Measurements from ENCODE around the gene SCT.
"Not testable (repeated sequence)": the region's sequence is repeated elsewhere in the genome, so short reads cannot be mapped to it uniquely, and the experiment has no call there.

Gene SCT, protein sequence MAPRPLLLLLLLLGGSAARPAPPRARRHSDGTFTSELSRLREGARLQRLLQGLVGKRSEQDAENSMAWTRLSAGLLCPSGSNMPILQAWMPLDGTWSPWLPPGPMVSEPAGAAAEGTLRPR

DNA sequence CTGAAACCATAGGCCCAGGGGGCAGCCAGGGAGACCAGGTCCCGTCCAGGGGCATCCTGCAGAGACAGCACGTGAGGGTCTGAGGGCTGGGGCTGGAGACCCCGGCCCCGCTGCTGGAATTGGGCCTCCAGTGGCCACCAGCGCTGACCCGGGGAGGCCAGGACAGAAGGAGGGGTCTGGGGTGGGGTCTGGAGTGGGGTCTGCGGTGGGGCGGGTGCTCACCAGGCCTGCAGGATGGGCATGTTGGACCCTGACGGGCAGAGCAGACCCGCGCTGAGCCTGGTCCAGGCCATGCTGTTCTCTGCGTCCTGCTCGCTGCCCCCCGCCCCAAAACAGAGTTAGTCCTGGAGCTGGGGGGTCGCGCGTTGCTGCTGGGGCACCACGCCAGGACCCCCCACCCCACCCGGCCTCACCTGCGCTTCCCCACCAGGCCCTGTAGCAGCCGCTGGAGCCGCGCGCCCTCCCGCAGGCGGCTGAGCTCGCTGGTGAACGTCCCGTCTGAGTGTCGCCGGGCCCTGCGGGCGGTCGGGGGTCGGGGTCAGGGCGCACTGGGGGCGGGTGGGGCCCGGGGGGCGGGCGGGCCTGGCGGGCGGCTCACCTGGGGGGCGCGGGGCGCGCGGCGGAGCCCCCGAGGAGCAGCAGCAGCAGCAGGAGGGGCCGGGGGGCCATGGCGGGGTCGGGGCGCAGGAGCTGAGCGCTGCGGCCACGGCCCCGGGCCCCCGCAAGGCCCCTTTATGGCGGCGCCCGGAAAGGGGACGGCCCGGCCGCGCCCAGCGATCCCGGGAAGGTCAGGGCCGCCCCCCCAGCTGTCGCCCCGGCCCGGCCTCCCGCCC, at the start of gene SCT:
SCT (minus strand) TSS at position 707 of the 833 bp plus-strand sequence; CDS start at position 669, 38 bp downstream.
- DNase-seq = no peak

DNA sequence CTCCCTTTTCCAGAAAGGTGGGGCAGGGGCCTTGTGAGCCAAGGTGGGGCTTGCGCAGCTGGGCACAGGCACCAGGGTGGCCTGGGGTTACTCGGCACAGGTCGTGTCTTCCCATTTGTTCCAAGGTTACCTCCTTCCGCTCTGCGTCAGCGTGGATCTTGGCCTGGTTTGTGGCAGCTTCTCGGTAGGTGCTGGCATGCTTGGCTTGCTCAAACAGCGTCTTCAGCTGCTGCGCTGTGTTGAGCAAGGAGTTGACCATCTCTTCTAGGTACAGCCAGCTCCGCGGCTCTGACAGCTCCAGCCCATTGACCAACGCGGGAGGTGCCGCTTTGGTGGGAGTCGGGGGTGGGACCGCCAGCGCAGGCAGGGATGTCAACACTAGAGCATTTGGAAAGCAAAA, 47.4 kb upstream of the SCT start:
- DNase-seq = no peak

DNA sequence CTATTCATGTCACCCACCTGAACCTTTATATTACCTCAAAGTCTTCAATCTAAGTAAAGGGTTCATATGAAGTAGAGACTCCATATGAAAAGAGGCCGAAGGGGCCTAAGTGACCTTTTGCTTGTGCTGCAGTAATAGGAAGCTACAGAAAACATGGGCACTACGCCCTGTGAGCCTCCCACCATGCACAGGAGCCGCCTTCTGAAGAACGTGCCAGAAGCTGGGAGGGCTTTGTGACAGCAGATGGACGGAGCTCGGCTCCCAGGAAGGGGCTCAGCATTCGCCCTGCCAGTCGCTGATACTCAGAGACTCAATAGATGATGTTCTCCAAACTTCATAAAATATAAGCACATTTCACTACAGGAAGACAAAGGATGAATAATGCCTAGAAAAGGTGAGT, 46.9 kb upstream of the SCT start:
- DNase-seq = no peak

DNA sequence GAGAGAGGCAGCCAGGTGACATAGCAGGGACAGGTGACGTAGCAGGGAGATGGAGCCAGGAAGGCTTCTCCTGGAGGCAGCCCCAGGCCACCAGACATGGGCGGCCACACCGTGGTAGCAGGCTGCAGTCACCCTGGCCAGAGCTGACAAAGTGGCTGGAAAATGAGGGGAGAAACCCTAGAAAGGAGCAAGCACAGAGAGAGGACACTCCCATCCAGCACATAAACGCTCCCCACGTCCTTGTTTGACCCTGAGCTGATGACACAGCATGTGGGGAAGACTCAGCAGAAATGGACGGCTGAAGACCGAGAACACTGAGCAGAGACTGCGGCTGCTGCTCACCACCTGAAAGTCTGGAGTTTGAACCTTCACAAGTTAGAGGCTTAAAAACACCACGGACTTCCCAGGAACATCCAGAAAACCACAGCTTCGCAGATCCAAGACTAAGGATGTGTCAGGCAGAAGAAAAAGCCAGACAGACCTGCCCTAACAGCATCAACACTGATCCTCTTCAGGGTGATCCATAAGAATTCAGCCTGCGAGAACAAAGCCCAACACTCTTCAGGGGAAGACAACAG, 38.8 kb upstream of the SCT start:
- DNase-seq = no peak

DNA sequence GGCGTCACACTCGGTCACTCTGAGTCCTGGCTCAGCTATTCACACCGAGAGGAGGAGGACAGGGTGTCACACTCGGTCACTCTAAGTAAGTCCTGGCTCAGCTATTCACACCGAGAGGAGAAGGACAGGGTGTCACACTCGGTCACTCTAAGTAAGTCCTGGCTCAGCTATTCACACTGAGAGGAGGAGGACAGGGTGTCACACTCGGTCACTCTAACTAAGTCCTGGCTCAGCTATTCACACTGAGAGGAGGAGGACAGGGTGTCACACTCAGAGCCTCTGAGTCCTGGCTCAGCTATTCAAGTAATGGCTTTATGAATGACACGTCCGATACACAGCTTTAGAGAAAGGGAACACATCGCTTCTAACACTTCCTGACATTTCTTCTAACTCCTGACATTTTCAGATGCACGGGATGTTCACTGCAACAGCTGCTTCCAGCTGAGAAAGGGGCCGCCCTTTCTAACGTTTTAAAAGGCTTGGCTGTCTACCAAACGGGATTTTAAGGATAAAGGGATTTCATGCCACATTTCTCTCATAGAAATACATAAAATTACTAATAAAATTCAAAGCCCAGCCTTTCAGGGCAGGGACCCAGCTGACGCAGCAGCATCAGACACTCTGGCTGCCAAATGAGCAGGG, 38.2 kb upstream of the SCT start:
- no peak for DNase-seq

DNA sequence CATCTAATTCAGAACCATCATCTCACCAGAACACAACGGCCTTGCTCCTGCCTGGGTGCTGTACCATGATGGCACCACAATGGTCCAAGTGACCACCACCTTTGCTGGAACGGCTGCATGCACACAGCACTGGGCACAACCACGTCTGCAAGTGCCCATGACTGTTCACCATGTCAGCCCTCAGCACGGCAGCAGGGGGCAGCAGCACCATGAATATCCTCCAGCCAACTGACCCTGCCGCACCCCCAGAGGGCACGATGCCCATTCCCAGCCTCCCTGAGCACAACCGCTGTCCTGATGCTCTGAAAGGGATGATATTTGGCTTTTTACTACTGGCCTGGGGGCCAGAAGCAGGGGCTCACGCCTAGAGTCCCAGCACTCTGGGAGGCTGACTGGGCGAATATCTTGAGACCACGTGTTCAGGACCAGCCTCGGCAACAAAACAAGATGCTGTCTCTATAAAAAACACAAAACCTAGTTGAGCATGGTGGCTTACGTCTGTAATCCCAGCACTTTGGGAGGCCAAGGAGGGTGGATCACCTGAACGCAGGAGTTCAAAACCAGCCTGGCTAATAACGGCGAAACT, 35.8 kb upstream of the SCT start:
- DNase-seq = peak; percentile 44

DNA sequence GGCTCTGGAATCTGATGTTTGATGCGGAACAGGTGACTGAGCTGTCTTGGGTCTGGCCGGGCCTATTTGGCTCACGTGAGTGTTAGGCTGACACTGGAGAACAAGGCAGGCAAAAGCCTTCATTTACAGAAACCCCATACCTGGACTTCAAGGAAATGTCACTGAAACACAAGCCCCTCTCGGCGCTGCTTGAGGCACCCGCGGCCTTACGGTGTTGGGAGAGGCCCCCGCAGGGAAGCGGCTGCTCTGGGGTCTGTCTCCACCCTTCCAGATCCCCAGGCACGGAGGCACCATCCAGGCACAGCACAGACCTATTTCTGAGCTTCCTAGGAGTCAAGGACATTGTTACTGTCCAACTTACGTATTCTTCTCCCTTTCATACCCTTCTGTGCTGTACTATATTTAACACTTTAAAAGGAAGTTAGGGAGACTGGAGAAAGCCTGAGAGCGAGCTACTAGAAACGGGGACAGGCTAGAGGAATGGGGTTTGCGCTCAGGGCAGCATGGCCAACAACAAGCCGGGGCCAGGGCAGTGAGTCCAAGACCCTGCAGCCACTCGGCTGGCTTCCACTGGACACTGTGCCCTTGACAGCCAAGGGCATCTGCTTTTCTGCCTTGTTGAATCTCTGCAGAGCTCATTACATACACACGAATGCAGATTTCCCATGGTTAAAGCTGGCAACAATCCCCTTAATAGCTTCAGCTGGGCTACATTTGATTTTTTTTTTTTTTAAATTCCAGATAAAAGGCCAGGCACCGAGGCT, 33.9 kb upstream of the SCT start:
- DNase-seq = no peak

DNA sequence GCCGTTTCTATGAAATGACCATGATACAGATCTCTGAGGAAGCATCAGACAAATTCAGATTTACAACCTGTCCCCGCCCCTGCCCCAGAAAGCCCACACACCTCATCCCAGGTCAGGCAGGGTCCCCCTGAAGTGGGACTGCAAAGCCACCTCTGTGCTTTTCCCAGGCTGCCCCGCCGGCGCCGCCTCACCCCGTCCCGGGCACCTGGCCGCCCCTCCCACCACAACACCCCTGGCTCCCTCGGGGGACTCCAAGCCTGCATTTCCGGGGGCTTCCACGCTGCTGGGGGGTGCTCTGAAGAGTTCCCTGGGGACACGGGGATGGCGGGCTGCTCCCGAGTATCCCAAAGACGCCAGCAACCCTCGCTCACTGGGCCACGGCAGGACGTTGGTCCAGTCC, 33.3 kb upstream of the SCT start:
- DNase-seq = no peak

DNA sequence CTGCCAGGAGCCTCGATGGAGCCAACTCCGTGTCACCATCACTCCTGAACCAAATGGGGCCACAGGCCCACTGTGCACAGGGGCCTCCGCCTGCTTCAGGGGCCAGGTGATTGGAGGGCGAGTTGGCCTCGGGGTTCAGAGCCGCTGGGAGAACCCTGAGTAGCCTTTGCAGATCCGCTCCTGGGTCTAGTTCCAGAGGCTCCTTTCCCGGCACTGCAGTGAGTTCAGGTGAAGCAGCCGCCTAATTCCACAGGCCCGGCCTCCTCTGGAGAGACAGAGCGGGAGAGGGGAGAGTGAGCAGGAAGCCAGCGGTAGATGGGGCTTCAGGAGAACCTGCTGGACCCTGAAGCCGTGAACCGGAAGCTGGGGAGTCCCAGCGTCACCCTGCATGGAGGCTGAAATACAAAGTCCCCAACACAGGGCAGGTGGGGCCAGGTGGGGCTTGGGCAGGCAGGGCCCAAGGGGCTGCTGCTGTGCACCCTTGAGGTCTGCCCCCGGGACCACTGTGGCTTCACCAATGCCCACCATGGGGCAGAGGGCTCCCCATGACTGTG, 32.6 kb upstream of the SCT start:
- DNase-seq = no peak

DNA sequence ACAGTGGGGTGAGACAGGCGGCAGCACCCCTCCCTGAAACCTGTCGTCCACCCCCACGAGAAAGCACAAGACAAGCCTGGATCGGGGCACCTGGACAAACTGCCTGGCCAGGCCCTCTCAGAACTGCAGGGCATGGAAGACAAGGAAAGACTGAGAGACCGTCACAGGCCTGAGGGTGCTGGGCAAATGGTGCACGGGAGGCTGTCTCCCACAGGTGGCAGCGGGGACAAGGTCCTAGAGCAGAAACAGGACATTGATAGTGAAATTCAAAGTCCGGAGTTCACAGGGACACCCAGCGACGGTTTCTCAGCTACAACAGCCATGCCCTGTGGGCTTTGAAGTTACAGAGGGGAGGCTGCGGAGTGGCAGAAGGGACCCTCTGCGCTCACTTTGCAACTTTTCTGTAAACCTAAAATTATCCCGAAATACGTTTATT, 30.7 kb upstream of the SCT start:
- no peak for DNase-seq

DNA sequence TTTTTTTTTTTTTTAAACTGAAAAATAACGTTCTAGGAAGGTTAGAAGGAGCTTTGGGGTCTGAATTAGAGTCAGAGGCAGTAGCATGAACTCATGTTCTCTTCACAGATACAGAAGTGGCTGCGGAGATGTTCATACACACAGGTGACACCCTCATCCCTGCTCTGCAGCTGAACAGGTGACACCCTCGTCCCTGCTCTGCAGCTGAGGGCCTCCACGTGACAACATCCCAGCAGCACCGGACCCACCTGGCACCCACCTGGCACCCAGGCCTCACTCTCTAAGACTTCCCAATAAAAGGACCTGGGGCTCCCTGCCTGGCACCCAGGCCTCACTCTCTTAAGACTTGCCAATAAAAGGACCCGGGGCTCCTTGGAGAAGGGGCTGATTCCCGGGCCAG, 29.9 kb upstream of the SCT start:
- DNase-seq = no peak

DNA sequence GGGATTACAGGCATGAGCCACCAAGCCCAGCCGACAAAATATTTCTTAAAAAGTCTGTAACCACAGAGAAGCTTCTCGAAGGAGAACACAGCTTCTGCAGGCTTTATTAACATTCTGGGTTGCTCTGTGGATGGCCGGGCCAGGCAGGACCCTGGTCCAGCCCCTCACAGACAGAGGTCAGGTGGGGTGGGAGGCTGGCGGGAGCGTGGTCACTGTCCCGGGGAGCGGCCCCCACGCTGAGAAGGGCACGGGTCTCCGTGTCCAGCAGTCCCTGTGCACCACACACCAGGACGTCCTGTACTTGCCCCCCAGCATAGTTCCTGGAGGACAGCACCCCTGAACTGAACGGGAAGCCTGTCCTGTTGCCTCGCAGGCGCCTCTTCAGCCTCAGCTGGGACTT, 29.4 kb upstream of the SCT start:
- DNase-seq = no peak

DNA sequence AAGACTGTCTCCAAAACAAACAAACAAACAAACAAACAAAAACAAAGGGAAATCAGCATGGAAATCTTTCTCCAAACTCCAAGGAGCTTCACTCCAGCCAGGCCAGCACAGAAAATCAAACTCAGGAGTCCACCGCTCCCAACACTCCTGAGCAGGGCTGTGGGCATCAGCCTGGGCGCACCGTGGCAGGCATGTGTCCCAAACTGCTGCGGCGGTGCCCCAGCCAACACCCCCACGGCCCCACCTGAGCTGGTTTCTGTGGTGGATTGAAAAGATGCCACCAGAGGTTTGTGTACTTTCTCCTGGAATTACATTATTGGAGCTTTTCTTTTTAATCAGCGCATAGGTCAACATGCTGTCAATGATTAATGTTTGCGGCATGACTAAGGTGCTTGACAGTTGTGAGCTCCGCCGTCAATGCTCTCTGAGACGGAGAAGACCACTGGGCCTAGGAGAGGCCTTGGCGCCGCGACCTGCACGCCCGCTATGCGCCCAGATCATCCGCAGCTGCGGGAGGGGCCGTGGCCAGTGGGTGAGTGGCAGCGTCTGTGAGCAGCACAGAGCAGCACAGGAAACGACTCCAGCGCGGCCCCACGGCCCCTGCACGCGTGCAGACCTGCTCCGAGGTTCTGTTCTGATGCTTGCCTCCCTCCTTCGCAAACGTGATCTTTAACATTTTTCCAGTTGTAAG, 28.2 kb upstream of the SCT start:
- DNase-seq = no peak

DNA sequence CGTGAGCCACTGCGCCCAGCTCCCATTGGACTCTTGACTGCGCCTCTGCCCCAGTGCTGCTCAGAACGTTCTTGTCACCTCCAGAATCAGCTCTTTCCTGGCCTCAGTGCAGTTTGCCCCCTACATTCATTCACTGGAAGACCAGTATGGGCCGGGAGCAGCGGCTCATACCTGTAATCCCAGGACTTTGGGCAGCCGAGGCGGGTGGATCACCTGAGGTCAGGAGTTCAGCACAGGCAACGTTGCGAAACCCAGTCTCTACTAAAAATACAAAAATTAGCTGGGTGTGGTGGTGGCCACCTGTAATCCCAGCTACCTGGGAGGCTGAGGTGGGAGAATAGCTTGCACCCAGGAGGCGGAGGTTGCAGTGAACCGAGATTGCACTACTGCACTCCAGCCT, 27.5 kb upstream of the SCT start:
- not testable (repeated sequence) for DNase-seq

DNA sequence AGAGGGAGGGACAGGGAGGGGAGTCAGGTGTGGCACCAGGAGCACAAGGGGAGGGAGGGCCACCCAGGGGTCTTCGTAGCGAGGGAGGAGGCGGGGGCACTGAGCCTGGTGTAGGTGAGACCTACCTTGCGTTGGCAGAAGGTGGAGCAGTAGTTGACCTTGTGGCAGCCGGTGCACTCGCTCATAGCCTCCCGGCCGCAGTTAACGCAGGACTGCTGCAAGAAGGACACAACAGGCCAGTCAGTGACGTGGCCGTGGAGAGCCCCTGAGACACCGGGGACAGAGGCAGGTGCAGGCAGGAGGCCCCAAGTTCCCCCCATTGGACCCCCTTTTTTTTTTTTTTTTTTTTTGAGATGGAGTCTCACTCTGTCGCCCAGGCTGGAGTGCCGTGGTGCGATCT, 26.9 kb upstream of the SCT start:
- DNase-seq = no peak

DNA sequence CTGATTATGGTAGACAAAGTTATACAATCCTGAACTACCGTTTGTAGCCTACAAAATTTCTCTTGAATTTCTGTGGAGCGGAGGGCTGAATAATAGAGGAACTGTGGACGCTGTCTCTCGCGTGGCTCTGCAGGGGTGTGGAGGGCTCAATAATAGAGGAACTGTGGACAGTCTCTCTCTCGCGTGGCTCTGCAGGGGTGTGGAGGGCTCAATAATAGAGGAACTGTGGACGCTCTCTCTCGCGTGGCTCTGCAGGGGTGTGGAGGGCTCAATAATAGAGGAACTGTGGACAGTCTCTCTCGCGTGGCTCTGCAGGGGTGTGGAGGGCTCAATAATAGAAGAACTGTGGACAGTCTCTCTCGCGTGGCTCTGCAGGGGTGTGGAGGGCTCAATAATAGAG, 26.2 kb upstream of the SCT start:
- not testable (repeated sequence) for DNase-seq

DNA sequence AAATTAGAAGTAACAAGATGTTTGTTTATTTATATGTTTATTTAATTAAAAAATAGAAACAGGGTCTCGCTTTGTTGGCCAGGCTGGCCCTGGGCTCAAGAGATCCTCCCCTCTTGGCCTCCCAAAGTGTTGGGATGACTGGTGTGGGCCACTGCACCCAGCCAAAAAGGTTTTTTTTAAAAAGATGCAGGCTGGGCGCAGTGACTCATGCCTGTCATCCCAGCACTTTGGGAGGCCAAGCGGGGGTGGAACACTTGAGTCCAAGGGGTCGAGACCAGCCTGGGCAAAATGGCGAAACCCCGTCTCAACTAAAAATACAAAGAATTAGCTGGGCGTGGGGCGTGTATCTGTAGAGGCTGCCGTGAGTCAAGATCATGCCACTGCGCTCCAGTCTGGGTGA, 23.5 kb upstream of the SCT start:
- no peak for DNase-seq

DNA sequence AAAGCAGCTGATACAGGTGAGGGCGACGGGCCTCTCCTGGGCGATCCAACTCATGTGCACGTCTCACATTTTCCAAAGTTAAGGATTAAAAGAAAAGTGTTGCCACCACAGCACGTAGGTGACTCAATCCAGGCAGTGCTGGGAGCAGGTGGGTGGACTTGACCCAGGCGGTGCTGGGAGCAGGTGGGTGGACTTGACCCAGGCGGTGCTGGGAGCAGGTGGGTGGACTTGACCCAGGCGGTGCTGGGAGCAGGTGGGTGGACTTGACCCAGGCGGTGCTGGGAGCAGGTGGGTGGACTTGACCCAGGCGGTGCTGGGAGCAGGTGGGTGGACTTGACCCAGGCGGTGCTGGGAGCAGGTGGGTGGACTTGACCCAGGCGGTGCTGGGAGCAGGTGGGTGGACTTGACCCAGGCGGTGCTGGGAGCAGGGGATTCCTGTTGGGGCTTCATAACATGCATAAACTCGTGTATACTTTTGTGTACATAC, 20.7 kb upstream of the SCT start:
- not testable (repeated sequence) for DNase-seq

DNA sequence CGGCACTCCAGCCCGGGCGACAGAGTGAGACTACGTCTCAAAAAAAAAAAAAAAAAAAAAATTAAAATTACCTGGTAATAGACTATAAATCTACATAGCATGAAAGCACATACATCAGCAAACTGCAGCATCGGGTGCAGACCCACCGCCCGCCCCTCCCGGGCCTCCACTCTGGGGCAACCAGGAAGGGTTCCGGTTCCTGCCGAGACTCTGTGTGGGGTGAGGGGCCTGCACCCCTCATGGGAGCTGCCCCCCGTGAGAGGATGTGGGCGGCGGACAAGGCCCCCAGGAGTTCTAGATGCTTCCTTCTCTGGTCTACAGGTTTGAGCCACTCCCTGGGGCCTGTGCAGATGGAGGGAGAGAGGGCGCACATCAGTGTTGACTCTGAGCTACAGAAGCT, 19.2 kb upstream of the SCT start:
- no peak for DNase-seq

DNA sequence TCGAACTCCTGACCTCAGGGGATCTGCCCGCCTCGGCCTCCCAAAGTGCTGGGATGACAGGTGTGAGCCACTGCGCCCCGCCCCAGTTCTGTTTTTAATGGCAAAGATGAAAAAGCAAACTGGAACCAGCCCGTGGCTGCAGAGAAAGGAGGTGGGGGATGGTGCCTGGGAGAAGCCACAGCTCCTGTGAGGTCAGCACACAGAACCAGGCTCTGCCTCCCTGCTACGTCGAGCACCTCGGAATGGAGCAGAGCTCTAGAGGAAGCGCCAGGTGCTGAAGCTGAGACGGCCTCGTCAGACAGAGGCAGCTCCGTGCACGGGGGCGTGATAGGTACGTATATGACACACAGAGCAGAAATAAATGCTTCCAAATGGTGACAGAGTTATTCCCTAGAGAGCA, 18.6 kb upstream of the SCT start:
- DNase-seq = no peak

DNA sequence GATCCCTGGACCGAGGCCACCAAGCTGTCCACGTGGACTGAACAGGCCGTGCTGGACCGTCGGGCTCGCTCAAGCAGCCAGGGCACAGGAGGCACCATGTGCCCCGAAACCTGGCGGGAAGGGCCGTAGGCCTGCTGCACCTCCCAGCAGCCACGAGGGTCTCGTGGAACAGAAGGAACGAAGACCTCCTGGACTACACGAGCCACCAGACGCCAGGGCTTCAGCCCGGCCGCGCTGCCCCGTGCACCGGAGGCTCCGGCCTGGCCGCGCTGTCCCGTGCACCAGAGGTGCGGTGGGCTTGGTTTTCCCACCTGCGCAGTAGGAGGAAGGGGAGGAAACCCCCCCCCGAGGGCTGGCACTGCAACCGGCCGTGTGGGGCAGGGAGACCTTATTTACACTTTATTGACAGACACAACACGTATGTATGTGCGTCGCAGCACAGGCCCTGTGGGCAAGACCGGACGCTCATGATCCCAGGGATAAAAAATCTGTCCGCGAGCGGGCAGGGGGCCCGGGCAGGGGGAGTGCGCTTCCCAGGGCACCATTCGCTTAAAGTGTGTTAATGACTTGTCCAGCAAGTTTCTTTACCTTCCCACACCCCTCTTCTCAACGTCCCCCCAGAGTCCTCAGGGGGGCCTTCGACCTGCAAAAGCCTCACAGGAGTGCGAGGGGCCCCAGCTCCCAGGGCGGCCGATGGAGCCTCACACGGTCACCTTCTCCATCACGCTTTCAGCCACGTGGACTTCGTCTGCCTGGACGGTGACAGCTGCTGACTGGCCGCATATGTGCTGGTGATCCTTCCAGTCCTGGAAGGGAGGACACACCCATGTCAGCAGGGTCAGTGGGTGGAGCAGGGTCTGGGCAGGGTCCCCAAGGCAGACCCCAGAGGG, 17.1 kb upstream of the SCT start:
- no peak for DNase-seq

All from NCI-H69 (cell line).